Measurements from ENCODE around the gene CNTFR. TPM values are rescaled to one million over a fixed set of nuclear protein-coding genes. Genes with fewer than 3 reads are reported as not detected.

CNTFR gene
- total RNA-seq, 1 donor from 2014 or later, result 112 TPM

GRCh38 chr9:34629491-34629808, 39.9 kb upstream of the CNTFR start:
- DNase-seq (ENCODE audit: low read depth, low spot score), result no peak
- TF ChIP-seq, protein P1, sequence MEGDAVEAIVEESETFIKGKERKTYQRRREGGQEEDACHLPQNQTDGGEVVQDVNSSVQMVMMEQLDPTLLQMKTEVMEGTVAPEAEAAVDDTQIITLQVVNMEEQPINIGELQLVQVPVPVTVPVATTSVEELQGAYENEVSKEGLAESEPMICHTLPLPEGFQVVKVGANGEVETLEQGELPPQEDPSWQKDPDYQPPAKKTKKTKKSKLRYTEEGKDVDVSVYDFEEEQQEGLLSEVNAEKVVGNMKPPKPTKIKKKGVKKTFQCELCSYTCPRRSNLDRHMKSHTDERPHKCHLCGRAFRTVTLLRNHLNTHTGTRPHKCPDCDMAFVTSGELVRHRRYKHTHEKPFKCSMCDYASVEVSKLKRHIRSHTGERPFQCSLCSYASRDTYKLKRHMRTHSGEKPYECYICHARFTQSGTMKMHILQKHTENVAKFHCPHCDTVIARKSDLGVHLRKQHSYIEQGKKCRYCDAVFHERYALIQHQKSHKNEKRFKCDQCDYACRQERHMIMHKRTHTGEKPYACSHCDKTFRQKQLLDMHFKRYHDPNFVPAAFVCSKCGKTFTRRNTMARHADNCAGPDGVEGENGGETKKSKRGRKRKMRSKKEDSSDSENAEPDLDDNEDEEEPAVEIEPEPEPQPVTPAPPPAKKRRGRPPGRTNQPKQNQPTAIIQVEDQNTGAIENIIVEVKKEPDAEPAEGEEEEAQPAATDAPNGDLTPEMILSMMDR (conservative IDR thresholded peaks at IDR 0.05), result no peak
- peaks cover 78% of the 10 kb centered on the region for H3K27me3 Mint-ChIP-seq (ENCODE audit: low read depth)

DNA sequence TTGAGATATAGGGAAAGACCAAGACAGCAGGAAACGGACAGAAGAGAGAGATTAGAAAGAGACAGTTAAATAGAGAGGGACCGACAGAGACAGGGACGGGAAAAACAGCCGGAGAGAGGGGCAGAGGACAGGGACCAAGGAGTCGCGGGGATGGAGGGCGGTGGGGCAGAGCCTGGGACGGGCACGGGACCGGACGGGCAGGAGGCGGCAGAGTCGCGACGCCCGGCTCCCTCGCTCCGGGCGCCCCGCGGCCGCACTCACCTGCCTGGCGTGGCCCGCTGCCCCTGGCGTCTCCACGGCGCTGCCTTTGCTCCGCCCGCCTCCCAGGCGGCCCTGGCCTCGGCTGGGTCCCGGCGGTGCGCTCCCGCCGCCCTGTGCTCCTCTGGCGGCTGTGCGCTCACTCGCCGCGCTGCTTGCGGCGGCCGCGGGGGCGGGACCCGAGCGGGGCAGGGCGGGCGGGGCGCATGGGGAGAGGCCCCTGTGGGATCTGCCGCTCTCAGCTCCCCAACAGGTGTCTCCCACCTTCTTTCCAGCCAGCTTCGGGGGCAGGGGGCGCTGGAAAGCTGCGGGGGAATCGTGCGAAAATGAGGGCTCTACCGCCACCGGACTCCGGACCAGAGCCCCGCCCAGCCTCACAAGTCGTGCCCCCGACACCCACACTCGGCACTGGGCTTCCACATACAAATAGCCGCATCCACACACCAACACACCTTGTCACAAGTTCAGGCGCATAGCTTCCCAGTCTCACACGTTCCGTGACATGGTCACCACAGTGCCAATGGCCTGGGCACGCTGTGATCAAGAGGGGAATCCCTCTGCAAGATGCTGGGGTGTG, 39.3 kb upstream of the CNTFR start, which contains the start of gene ARID3C:
Gene ARID3C (minus strand): TSS at position 411 of the 835 bp plus-strand sequence. CDS start 1,052 bp downstream, outside the sequence.
- H3K4me3 Mint-ChIP-seq, result peak within 1 kb of the TSS; percentile 77
- peaks cover 16% of the 10 kb centered on the region for H3K4me1 Mint-ChIP-seq
- TF ChIP-seq, protein P1 (conservative IDR thresholded peaks at IDR 0.05), result no peak
- DNase-seq (ENCODE audit: low read depth, low spot score), result no peak
- no peaks in the 10 kb centered on the region for H3K36me3 Mint-ChIP-seq (ENCODE audit: low read depth)
- H3K27me3 Mint-ChIP-seq (ENCODE audit: low read depth), result peaks cover 83% of the 10 kb centered on the region
- H3K27ac Mint-ChIP-seq (ENCODE audit: unreplicated experiment), result no peak within 1 kb of the TSS
- no peaks in the 10 kb centered on the region for H3K9me3 Mint-ChIP-seq

More at GRCh38 chr9:34629491-34629808, 39.9 kb upstream of the CNTFR start:
- H3K36me3 Mint-ChIP-seq (ENCODE audit: low read depth), result no peaks in the 10 kb centered on the region
- H3K27ac Mint-ChIP-seq (ENCODE audit: unreplicated experiment), result no peak overlapping the region
- H3K4me1 Mint-ChIP-seq, result peaks cover 22% of the 10 kb centered on the region
- no peaks in the 10 kb centered on the region for H3K9me3 Mint-ChIP-seq
- peak overlapping the region; percentile 45 for H3K4me3 Mint-ChIP-seq

GRCh38 chr9:34627716-34628655, 38.5 kb upstream of the CNTFR start:
- H3K27me3 Mint-ChIP-seq (ENCODE audit: low read depth), result peaks cover 82% of the 10 kb centered on the region
- H3K9me3 Mint-ChIP-seq, result no peaks in the 10 kb centered on the region
- H3K4me1 Mint-ChIP-seq, result peaks cover 14% of the 10 kb centered on the region
- TF ChIP-seq, protein P1 (conservative IDR thresholded peaks at IDR 0.05), result no peak
- H3K36me3 Mint-ChIP-seq (ENCODE audit: low read depth), result no peaks in the 10 kb centered on the region
- no peak for DNase-seq (ENCODE audit: low read depth, low spot score)
- no peak overlapping the region for H3K27ac Mint-ChIP-seq (ENCODE audit: unreplicated experiment)
- peak overlapping the region; percentile 77 for H3K4me3 Mint-ChIP-seq

GRCh38 chr9:34625186-34625486, 35.6 kb upstream of the CNTFR start:
- peaks cover 63% of the 10 kb centered on the region for H3K27me3 Mint-ChIP-seq (ENCODE audit: low read depth)

More at GRCh38 chr9:34625186-34625486, 35.6 kb upstream of the CNTFR start:
- TF ChIP-seq, protein P1 (conservative IDR thresholded peaks at IDR 0.05), result no peak
- DNase-seq (ENCODE audit: low read depth, low spot score), result no peak
- Mint-ChIP-seq H3K4me1 (peaks cover 20% of the 10 kb centered on the region), H3K4me3 (no peak overlapping the region), H3K9me3 (peaks cover 2% of the 10 kb centered on the region), H3K27ac (ENCODE audit: unreplicated experiment) (no peak overlapping the region), H3K36me3 (ENCODE audit: low read depth) (no peaks in the 10 kb centered on the region)
